ENCODE measurements around the gene MAP3K21. TPM values are rescaled to one million over a fixed set of nuclear protein-coding genes. Genes with fewer than 3 reads are reported as not detected.

The MAP3K21 gene
- total and polyA plus RNA-seq, 2 of the 8 experiments (the other 6 are each of a cell fraction or from before 2014, with no cell fraction given), result 21.2 to 21.8 TPM

DNA sequence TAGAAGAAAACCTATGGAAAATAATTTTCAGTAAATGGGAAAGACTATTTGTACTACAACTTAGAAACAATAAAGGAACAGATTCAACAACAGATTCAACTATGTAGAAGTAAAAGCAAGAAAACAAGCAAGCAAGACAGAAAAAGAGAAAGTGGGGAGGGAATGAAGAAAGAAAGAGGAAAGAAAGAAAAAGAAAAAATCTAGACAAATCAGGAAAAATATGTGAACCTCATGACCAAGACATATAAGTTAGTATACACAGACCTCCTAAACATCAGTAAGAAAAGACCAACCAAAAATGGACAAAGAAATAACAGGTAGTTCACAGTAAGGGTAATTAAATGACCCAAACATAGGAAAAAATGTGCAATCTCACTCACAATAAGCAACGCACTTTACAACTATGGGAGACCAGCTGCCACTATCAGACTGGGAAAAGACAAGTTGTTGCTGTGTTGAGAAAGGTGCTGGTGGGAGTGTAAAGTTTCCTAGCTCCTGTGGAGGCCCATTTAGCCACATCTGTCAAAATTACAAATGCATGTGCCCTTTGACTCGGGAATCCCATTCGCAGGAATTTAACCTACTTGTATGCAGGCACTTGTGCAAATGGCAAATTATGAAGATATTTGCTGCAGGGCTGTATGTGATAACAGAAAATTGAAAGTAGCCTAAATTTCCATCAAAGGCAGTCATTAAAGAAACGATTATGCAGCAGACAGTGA is 13.9 kb upstream of the MAP3K21 start (continued):
- TF ChIP-seq, protein P1, sequence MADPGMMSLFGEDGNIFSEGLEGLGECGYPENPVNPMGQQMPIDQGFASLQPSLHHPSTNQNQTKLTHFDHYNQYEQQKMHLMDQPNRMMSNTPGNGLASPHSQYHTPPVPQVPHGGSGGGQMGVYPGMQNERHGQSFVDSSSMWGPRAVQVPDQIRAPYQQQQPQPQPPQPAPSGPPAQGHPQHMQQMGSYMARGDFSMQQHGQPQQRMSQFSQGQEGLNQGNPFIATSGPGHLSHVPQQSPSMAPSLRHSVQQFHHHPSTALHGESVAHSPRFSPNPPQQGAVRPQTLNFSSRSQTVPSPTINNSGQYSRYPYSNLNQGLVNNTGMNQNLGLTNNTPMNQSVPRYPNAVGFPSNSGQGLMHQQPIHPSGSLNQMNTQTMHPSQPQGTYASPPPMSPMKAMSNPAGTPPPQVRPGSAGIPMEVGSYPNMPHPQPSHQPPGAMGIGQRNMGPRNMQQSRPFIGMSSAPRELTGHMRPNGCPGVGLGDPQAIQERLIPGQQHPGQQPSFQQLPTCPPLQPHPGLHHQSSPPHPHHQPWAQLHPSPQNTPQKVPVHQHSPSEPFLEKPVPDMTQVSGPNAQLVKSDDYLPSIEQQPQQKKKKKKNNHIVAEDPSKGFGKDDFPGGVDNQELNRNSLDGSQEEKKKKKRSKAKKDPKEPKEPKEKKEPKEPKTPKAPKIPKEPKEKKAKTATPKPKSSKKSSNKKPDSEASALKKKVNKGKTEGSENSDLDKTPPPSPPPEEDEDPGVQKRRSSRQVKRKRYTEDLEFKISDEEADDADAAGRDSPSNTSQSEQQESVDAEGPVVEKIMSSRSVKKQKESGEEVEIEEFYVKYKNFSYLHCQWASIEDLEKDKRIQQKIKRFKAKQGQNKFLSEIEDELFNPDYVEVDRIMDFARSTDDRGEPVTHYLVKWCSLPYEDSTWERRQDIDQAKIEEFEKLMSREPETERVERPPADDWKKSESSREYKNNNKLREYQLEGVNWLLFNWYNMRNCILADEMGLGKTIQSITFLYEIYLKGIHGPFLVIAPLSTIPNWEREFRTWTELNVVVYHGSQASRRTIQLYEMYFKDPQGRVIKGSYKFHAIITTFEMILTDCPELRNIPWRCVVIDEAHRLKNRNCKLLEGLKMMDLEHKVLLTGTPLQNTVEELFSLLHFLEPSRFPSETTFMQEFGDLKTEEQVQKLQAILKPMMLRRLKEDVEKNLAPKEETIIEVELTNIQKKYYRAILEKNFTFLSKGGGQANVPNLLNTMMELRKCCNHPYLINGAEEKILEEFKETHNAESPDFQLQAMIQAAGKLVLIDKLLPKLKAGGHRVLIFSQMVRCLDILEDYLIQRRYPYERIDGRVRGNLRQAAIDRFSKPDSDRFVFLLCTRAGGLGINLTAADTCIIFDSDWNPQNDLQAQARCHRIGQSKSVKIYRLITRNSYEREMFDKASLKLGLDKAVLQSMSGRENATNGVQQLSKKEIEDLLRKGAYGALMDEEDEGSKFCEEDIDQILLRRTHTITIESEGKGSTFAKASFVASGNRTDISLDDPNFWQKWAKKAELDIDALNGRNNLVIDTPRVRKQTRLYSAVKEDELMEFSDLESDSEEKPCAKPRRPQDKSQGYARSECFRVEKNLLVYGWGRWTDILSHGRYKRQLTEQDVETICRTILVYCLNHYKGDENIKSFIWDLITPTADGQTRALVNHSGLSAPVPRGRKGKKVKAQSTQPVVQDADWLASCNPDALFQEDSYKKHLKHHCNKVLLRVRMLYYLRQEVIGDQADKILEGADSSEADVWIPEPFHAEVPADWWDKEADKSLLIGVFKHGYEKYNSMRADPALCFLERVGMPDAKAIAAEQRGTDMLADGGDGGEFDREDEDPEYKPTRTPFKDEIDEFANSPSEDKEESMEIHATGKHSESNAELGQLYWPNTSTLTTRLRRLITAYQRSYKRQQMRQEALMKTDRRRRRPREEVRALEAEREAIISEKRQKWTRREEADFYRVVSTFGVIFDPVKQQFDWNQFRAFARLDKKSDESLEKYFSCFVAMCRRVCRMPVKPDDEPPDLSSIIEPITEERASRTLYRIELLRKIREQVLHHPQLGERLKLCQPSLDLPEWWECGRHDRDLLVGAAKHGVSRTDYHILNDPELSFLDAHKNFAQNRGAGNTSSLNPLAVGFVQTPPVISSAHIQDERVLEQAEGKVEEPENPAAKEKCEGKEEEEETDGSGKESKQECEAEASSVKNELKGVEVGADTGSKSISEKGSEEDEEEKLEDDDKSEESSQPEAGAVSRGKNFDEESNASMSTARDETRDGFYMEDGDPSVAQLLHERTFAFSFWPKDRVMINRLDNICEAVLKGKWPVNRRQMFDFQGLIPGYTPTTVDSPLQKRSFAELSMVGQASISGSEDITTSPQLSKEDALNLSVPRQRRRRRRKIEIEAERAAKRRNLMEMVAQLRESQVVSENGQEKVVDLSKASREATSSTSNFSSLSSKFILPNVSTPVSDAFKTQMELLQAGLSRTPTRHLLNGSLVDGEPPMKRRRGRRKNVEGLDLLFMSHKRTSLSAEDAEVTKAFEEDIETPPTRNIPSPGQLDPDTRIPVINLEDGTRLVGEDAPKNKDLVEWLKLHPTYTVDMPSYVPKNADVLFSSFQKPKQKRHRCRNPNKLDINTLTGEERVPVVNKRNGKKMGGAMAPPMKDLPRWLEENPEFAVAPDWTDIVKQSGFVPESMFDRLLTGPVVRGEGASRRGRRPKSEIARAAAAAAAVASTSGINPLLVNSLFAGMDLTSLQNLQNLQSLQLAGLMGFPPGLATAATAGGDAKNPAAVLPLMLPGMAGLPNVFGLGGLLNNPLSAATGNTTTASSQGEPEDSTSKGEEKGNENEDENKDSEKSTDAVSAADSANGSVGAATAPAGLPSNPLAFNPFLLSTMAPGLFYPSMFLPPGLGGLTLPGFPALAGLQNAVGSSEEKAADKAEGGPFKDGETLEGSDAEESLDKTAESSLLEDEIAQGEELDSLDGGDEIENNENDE (IDR thresholded peaks at IDR 0.05; ENCODE audit: insufficient replicate concordance, low read length), result no peak
- TF ChIP-seq ASH2L (IDR thresholded peaks at IDR 0.05; ENCODE audit: low read length) (no peak), RNF2 (IDR thresholded peaks at IDR 0.05; ENCODE audit: borderline replicate concordance, low read depth, low read length, missing control alignments, poor library complexity, severe bottlenecking) (no peak), SRF (IDR thresholded peaks at IDR 0.05; ENCODE audit: low read depth, low read length) (no peak), SP4 (IDR thresholded peaks at IDR 0.05; ENCODE audit: low read length) (no peak), YY1 (IDR thresholded peaks at IDR 0.05; ENCODE audit: low read depth, low read length) (no peak), EGR1 (IDR thresholded peaks at IDR 0.05; ENCODE audit: borderline replicate concordance, low read depth, low read length) (no peak), RXRA (IDR thresholded peaks at IDR 0.05; ENCODE audit: insufficient read depth, low read depth, low read length) (no peak), TAF1 (IDR thresholded peaks at IDR 0.05; ENCODE audit: low read depth, low read length) (no peak)
- TF ChIP-seq, protein P2, sequence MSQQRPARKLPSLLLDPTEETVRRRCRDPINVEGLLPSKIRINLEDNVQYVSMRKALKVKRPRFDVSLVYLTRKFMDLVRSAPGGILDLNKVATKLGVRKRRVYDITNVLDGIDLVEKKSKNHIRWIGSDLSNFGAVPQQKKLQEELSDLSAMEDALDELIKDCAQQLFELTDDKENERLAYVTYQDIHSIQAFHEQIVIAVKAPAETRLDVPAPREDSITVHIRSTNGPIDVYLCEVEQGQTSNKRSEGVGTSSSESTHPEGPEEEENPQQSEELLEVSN (IDR thresholded peaks at IDR 0.05), result no peak

Data from H1 (cell line).